Body of pancreas (tissue), 4 donors: ENCODE measurements around the gene RALB. TPM values are rescaled to one million over a fixed set of nuclear protein-coding genes. Genes with fewer than 3 reads are reported as not detected.

Source experiments
- ATAC-seq: fragments of 150-250 bp; one replicate; pipeline ENCODE4 v1.9.1; 2016
- DNase-seq, 4 donors: peaks; one replicate each; pipeline ENCODE4 v3.0.0-alpha.2; 2019
- H3K27ac ChIP-seq, 4 donors: fragments of 200-600 bp; sonication (generic); 1 replicate in 3 of 4; 2 replicates in 1 of 4; pipeline versions ENCODE4 v1.5.1 to v1.6.1; 2016 to 2019; ENCODE audit warnings: mild to moderate bottlenecking in 1 of 4, mixed read lengths in 1 of 4, moderate library complexity in 1 of 4
- H3K27me3 ChIP-seq, 2 donors: fragments of 200-600 bp; sonication (generic); one replicate each; pipeline ENCODE4 v1.6.0; 2016; ENCODE audit warnings: mild to moderate bottlenecking in 1 of 2
- H3K36me3 ChIP-seq, 2 donors: fragments of 200-600 bp; sonication (generic); replicated peaks in 1 of 2; 2 replicates each; pipeline ENCODE4 v1.5.1; 2016; ENCODE audit warnings: low read depth in 2 of 2; ENCODE audit not compliant: insufficient read depth in 1 of 2
- H3K4me1 ChIP-seq: fragments of 200-600 bp; sonication (generic); one replicate; pipeline ENCODE4 v1.6.0; 2016
- H3K4me3 ChIP-seq, 2 donors: fragments of 200-600 bp; sonication (generic); 1 replicate in 1 of 2; 2 replicates in 1 of 2; pipeline ENCODE4 v1.5.1; 2016 to 2019
- H3K9me3 ChIP-seq, 3 donors: fragments of 200-600 bp; sonication (generic); 1 replicate in 2 of 3; 2 replicates in 1 of 3; pipeline ENCODE4 v1.5.1; 2016
- POLR2A ChIP-seq, 3 donors: fragments of 450-650 bp; IDR thresholded peaks; one replicate each; pipeline ENCODE4 v1.6.1; 2016; ENCODE audit warnings: antibody characterized with exemption in 3 of 3, mild to moderate bottlenecking in 2 of 3
- WGBS, 2 donors: methylation state at CpG; one replicate each; pipeline ENCODE4 v1.1.5; 2017; 5-methylcytosine and 5-hydroxymethylcytosine counted together
- intact Hi-C: fragments of 100-400 bp; cut with DNase I; formaldehyde crosslinking; loops from one replicate; pipeline ENCODE4 v1.15.1; 2023
- total RNA-seq, 2 donors: library from RNA; depleted of rRNA; stranded (reverse); fragments of >200 nt; gene quantifications; one replicate each; pipeline ENCODE4 v1.1.0, GENCODE V29; 2016
- TF ChIP-seq, protein P1 (sequence below), 7 experiments: fragments of 450-650 bp in 4 of 7; fragments of 200-600 bp in 3 of 7; sonication (generic) in 3 of 7; IDR thresholded peaks; one replicate each; pipeline ENCODE4 v1.5.1; 2016 to 2019; ENCODE audit warnings: antibody characterized with exemption in 7 of 7

The RALB gene
- total RNA-seq, 2 donors from 2014 or later = 17.8 to 21.3 TPM

GRCh38 chr2:120204945-120205670 is 47.5 kb upstream of the RALB start:
- DNase-seq (no peak), ATAC-seq (no peak)
- intact Hi-C loops = no loop called here
- H3K4me3 ChIP-seq = no peak overlapping the region
- 83 to 93% methylated on average over 12 of the region's 12 CpGs for WGBS, 2 donors
- H3K36me3 ChIP-seq = no peaks in the 10 kb centered on the region
- H3K9me3 ChIP-seq = no peaks in the 10 kb centered on the region
- H3K4me1 ChIP-seq = no peaks in the 10 kb centered on the region
- no peak for TF ChIP-seq POLR2A (IDR thresholded peaks at IDR 0.05)
- TF ChIP-seq, protein P1, sequence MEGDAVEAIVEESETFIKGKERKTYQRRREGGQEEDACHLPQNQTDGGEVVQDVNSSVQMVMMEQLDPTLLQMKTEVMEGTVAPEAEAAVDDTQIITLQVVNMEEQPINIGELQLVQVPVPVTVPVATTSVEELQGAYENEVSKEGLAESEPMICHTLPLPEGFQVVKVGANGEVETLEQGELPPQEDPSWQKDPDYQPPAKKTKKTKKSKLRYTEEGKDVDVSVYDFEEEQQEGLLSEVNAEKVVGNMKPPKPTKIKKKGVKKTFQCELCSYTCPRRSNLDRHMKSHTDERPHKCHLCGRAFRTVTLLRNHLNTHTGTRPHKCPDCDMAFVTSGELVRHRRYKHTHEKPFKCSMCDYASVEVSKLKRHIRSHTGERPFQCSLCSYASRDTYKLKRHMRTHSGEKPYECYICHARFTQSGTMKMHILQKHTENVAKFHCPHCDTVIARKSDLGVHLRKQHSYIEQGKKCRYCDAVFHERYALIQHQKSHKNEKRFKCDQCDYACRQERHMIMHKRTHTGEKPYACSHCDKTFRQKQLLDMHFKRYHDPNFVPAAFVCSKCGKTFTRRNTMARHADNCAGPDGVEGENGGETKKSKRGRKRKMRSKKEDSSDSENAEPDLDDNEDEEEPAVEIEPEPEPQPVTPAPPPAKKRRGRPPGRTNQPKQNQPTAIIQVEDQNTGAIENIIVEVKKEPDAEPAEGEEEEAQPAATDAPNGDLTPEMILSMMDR (IDR thresholded peaks at IDR 0.05) = no peak
- H3K27me3 ChIP-seq = no peaks in the 10 kb centered on the region
- H3K27ac ChIP-seq = no peak overlapping the region

- Histone ChIP-seq H3K27ac (no peak overlapping the region), H3K36me3 (no peaks in the 10 kb centered on the region), H3K4me1 (no peaks in the 10 kb centered on the region), H3K9me3 (no peaks in the 10 kb centered on the region), H3K4me3 (no peak overlapping the region), H3K27me3 (no peaks in the 10 kb centered on the region)
- peak in 1 of 4 donors; percentile 23 for DNase-seq
- WGBS, 2 donors = 79 to 86% methylated on average over 2 to 8 of the region's 8 CpGs
- intact Hi-C loops = no loop called here
- TF ChIP-seq POLR2A (IDR thresholded peaks at IDR 0.05) = no peak
- TF ChIP-seq, protein P1 (IDR thresholded peaks at IDR 0.05) = peak in 1 of 7 experiments; percentile 12
- ATAC-seq = no peak
Measured at GRCh38 chr2:120206022-120206581, 46.5 kb upstream of the RALB start.

DNA sequence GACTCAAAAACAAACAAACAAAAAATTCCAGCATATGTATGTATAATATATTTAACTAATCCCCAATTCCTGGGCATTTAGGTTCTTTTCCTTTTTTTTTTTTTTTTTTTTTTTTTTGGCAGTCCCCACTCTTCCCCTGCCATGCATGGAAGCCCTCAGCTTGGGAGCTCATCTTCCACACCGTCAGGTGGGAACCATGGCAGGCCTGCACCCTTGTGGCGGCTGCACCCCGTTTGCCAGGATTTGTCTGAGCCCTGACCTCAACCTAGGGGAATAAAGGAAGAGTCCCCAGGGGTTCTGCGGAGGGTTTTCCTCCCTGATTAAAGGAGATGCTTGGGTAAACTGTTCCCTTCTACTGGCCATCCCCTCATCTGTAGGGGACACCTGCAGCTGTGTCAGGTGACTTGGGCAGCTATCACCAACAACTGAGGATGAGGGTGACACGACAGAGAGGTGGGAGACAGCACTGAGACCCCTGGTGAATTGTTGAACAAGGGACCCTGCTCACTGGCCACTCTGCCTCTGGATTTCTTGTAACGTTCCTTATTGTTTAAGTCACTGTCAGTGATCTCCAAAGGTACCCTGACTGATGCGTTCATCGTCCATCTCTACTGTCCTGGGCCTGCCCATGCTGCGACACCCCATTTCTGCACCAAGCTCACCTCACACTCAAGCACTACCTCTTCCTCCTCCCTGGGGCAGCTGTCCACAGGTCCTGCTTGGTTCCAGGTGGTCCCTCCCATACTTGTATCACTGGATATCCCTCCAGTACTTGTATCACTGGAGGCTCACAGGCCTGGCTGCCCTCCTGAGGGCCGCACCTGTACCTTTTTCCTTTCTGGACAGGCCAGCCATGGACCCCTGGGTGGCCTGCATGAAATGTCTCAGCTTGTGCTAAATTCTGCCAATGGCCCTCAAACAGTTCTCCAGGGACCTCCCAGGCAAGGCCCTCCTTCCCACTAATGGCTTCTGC is 44.0 kb upstream of the RALB start:
- Histone ChIP-seq H3K36me3 (no peaks in the 10 kb centered on the region), H3K9me3 (no peaks in the 10 kb centered on the region), H3K27me3 (no peaks in the 10 kb centered on the region), H3K4me3 (no peak overlapping the region), H3K4me1 (no peaks in the 10 kb centered on the region), H3K27ac (no peak overlapping the region)
- intact Hi-C loops = no loop called here
- ATAC-seq (no peak), DNase-seq (no peak)
- TF ChIP-seq POLR2A (IDR thresholded peaks at IDR 0.05) = no peak
- TF ChIP-seq, protein P1 (IDR thresholded peaks at IDR 0.05) = no peak
- 89 to 93% methylated on average over 6 to 10 of the region's 10 CpGs for WGBS, 2 donors

GRCh38 chr2:120209427-120210269 is 43.0 kb upstream of the RALB start:
- DNase-seq (no peak), ATAC-seq (no peak)
- WGBS, 2 donors = 77 to 82% methylated on average over 9 to 12 of the region's 12 CpGs
- Histone ChIP-seq H3K4me3 (no peak overlapping the region), H3K4me1 (no peaks in the 10 kb centered on the region), H3K36me3 (no peaks in the 10 kb centered on the region), H3K27ac (no peak overlapping the region), H3K9me3 (no peaks in the 10 kb centered on the region), H3K27me3 (no peaks in the 10 kb centered on the region)
- TF ChIP-seq, protein P1 (IDR thresholded peaks at IDR 0.05) = no peak
- TF ChIP-seq POLR2A (IDR thresholded peaks at IDR 0.05) = no peak
- intact Hi-C loops = no loop called here
